Glutamatergic neuron (in vitro differentiated cells): ENCODE data around the gene GPR143. TPM values are rescaled to one million over a fixed set of nuclear protein-coding genes. Genes with fewer than 3 reads are reported as not detected.
A peak's percentile ranks its signal among the peaks of the same experiment; 100 is the strongest.

Experiments
- DNase-seq: peaks from one replicate; pipeline ENCODE4 v3.0.0; 2022
- H3K27ac Mint-ChIP-seq: one replicate; pipeline ENCODE4 v1.8.0; 2020; ENCODE audit warnings: mild to moderate bottlenecking, mixed read lengths, inconsistent platforms; ENCODE audit not compliant: unreplicated experiment
- H3K27me3 Mint-ChIP-seq: one replicate; pipeline ENCODE4 v1.8.0; 2020; ENCODE audit warnings: mild to moderate bottlenecking, moderate library complexity, mixed read lengths, inconsistent platforms; ENCODE audit not compliant: unreplicated experiment
- H3K36me3 Mint-ChIP-seq: one replicate; pipeline ENCODE4 v1.8.0; 2020; ENCODE audit warnings: mild to moderate bottlenecking, mixed read lengths, inconsistent platforms; ENCODE audit not compliant: unreplicated experiment
- H3K4me1 Mint-ChIP-seq: one replicate; pipeline ENCODE4 v1.8.0; 2020; ENCODE audit warnings: mild to moderate bottlenecking, low read depth, mixed read lengths, inconsistent platforms; ENCODE audit not compliant: unreplicated experiment
- H3K4me3 Mint-ChIP-seq: one replicate; pipeline ENCODE4 v1.8.0; 2020; ENCODE audit warnings: mild to moderate bottlenecking, mixed read lengths, inconsistent platforms; ENCODE audit not compliant: unreplicated experiment
- H3K9me3 Mint-ChIP-seq: one replicate; pipeline ENCODE4 v1.8.0; 2020; ENCODE audit warnings: mild to moderate bottlenecking, moderate library complexity, mixed read lengths, inconsistent platforms; ENCODE audit not compliant: unreplicated experiment
- total RNA-seq: library from RNA; stranded (reverse); fragmentation: NEBNext Ultra II Directional; extraction: Animal tissue kit (Norgen Biotek cat#: 25700); gene quantifications from one replicate; pipeline ENCODE4 v1.2.1, GENCODE V29; 2021; ENCODE audit not compliant: unreplicated experiment
- TF ChIP-seq, protein P1 (sequence below): fragments of 200-600 bp; sonication (generic); IDR thresholded peaks from one replicate; pipeline ENCODE4 v1.5.0; 2021; ENCODE audit not compliant: partially characterized antibody, unreplicated experiment

The GPR143 gene
- total RNA-seq, 1 donor from 2014 or later: not detected

DNA sequence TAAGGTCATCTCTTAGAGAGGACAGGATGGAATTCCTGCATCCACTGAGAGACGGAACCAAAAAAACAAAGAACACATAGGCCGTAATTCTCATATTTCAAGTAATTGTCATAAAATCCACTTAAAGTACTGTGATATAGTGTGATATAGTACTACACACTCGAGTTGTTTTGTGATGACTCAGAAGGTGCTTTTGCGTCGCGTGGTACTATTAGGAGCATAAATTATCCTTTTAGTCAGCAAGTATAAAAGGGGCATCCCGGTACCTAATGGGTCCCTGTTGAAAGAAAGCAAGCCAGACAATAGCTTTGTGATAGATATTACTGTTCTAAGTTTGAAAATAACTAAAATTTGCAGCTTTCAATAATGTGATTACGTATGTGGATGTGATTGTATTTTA lies 55.3 kb downstream of the GPR143 start:
- Mint-ChIP-seq H3K9me3 (peaks cover 3% of the 10 kb centered on the region), H3K4me1 (peaks cover 2% of the 10 kb centered on the region), H3K36me3 (peaks cover 4% of the 10 kb centered on the region), H3K27ac (no peak overlapping the region), H3K4me3 (no peak overlapping the region), H3K27me3 (peaks cover 4% of the 10 kb centered on the region)
- no peak for DNase-seq
- TF ChIP-seq, protein P1, sequence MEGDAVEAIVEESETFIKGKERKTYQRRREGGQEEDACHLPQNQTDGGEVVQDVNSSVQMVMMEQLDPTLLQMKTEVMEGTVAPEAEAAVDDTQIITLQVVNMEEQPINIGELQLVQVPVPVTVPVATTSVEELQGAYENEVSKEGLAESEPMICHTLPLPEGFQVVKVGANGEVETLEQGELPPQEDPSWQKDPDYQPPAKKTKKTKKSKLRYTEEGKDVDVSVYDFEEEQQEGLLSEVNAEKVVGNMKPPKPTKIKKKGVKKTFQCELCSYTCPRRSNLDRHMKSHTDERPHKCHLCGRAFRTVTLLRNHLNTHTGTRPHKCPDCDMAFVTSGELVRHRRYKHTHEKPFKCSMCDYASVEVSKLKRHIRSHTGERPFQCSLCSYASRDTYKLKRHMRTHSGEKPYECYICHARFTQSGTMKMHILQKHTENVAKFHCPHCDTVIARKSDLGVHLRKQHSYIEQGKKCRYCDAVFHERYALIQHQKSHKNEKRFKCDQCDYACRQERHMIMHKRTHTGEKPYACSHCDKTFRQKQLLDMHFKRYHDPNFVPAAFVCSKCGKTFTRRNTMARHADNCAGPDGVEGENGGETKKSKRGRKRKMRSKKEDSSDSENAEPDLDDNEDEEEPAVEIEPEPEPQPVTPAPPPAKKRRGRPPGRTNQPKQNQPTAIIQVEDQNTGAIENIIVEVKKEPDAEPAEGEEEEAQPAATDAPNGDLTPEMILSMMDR: no peak

DNA sequence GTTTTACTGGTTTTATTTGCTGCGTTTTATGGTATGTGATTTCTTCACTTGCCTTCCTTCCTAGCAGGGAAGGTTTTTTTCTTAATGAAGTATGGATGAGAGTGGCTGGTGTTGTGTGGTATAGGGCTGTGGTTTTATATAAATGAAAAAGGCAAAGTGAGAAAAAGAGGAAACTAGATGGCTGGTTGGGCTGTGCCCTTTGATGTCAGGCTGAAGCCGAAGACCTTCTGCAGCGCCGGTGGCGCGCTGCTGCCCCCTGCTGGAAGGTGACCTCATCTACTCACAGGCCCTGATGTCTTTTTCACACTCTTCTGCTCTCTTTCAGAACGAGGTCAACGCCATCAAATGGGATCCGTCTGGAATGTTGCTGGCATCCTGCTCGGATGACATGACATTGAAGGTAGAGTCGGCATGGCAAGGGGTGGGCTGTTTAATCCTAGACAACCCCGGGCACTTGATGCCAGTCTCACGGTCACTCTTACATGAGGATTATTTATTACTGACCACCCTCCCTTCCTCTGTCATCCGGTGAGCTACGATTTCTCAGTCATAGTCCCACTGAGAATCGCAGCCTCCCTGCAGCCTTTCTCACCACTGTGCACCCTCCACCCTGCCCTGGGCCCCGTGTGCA lies 56.6 kb downstream of the GPR143 start:
- Mint-ChIP-seq H3K27me3 (peaks cover 4% of the 10 kb centered on the region), H3K4me1 (peaks cover 2% of the 10 kb centered on the region), H3K9me3 (peaks cover under 1% of the 10 kb centered on the region), H3K27ac (no peak overlapping the region), H3K4me3 (no peak overlapping the region), H3K36me3 (peaks cover under 1% of the 10 kb centered on the region)
- peak; percentile 77 for DNase-seq
- TF ChIP-seq, protein P1: peak; percentile 81

DNA sequence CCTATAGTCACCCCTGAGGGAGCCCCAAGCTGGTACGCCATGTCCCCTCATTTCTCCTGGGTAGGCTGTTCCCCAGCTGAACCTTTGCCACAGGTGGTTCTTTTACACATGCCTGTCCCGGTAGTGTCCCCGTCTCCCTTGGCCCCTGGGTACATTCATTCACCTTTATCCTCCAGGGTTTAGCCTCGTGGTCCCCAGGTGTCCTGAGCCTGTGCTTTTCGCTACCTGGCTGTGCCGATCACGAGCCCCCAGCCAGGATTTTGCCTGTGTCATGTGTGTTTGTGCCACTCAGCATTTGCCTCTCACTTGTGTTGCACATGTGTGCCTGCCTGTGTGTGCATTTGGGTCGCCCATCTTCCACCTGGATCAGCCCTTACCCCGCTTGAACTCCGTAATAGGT lies 57.6 kb downstream of the GPR143 start:
- Mint-ChIP-seq H3K9me3 (no peaks in the 10 kb centered on the region), H3K4me1 (peaks cover 2% of the 10 kb centered on the region), H3K27ac (no peak overlapping the region), H3K4me3 (no peak overlapping the region), H3K36me3 (no peaks in the 10 kb centered on the region), H3K27me3 (peaks cover 4% of the 10 kb centered on the region)
- DNase-seq: no peak
- TF ChIP-seq, protein P1: no peak

DNA sequence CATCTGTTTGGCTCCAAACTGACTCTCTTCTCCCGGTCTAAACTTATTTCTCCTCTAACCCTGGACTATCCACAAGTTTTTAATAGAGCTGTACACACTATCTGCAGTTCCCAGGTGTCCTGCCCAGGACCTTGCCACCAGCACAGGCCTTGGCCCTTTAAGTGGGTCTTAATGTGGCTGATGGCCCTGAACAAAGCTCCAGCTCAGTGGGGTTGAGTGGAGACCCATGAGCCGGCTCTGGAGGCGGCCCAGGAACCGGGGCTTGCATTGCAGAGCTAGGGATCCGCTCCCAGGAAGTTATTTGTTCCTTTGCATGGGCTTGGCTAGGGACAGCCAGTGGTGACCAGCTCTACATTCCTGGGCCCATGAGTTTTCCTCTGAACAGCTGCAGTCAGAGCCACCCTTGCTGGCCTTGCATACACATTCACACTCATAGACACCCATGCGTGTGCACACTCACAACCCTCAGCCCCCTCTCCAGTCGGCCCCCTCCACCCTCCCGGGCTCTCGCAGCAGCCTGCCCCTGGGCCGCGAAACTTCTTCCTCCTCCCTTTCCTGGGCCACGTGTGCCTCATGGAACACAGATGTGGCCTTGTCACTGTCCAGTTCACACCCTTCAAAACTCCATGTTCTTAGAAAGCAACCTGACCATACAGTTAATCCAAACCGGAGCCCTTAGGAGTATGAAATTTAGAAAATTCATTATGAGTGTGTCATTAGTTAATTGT lies 58.2 kb downstream of the GPR143 start:
- Mint-ChIP-seq H3K27me3 (peaks cover 4% of the 10 kb centered on the region), H3K9me3 (no peaks in the 10 kb centered on the region), H3K36me3 (no peaks in the 10 kb centered on the region), H3K4me3 (no peak overlapping the region), H3K4me1 (peaks cover 2% of the 10 kb centered on the region), H3K27ac (no peak overlapping the region)
- DNase-seq: no peak
- TF ChIP-seq, protein P1: no peak

DNA sequence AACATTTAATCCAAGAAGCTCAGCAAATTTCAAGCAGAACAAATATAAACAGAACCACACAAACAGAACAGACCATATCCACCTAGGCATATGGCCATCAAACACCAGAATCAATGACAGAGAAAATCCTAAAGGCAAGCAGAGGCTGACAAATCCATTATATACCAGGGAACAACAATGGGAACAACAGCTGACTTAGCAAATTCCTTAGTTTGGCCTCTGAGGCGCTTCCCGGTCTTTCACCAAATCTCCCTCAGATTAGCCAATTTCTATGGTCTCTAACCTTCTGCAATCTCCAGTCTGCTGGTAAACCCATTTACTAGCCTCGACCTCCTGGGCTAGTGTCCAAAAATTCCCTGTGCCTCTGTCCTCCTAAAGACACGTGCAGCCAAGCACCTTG lies 59.2 kb downstream of the GPR143 start:
- no peak overlapping the region for H3K27ac Mint-ChIP-seq
- peaks cover 2% of the 10 kb centered on the region for H3K4me1 Mint-ChIP-seq
- TF ChIP-seq, protein P1: no peak
- peaks cover 4% of the 10 kb centered on the region for H3K27me3 Mint-ChIP-seq
- no peak for DNase-seq
- no peak overlapping the region for H3K4me3 Mint-ChIP-seq
- H3K9me3 Mint-ChIP-seq: no peaks in the 10 kb centered on the region
- no peaks in the 10 kb centered on the region for H3K36me3 Mint-ChIP-seq
